ENCODE data around the gene LRRC8E. TPM values are rescaled to one million over a fixed set of nuclear protein-coding genes. Genes with fewer than 3 reads are reported as not detected.

Gene LRRC8E
- total and polyA plus RNA-seq, 8 donors: 0.58 to 12.5 (median 2.1) TPM; not detected in 1

- H3K4me1 ChIP-seq: peaks cover 46 to 71% (median 67%) of the 10 kb centered on the region in 4 donors
- H3K4me3 ChIP-seq: peak overlapping the region; percentile 49 to 61 (median 52)
- no peaks in the 10 kb centered on the region for H3K36me3 ChIP-seq
- H3K9me3 ChIP-seq: no peaks in the 10 kb centered on the region
- H3K27me3 ChIP-seq: peaks cover 8 to 80% (median 52%) of the 10 kb centered on the region in 3 donors
- peak overlapping the region; percentile 79 to 88 (median 82) for H3K27ac ChIP-seq
- intact Hi-C loops (cut with DNase I; ENCODE audit: low total_unique reads): no loop called here
- peak; percentile 68 to 88 for DNase-seq
- 8 to 35% (median 15%) methylated on average over 14 to 30 of the region's 30 CpGs for WGBS, 5 donors
- TF ChIP-seq EP300 (IDR thresholded peaks at IDR 0.05) (no peak), POLR2A (IDR thresholded peaks at IDR 0.05) (no peak), POLR2AphosphoS5 (IDR thresholded peaks at IDR 0.05) (no peak)
Measured at GRCh38 chr19:7869910-7870511, 18.3 kb upstream of the LRRC8E start.

GRCh38 chr19:7870571-7871436 is 17.5 kb upstream of the LRRC8E start:
- peak overlapping the region in 2 of 4 donors; percentile 28 to 35 for H3K4me3 ChIP-seq
- no peaks in the 10 kb centered on the region for H3K36me3 ChIP-seq
- intact Hi-C loops (cut with DNase I; ENCODE audit: low total_unique reads): no loop called here
- WGBS, 5 donors: 41 to 53% (median 45%) methylated on average over 11 of the region's 11 CpGs
- peaks cover 46 to 71% (median 65%) of the 10 kb centered on the region in 4 donors for H3K4me1 ChIP-seq
- H3K27ac ChIP-seq: peak overlapping the region in 4 of 5 donors; percentile 27 to 82 (median 66)
- peak; percentile 60 to 88 for DNase-seq
- peaks cover 8 to 81% (median 55%) of the 10 kb centered on the region in 3 donors for H3K27me3 ChIP-seq
- TF ChIP-seq POLR2AphosphoS5 (IDR thresholded peaks at IDR 0.05): no peak
- no peak for TF ChIP-seq POLR2A (IDR thresholded peaks at IDR 0.05)
- no peak for TF ChIP-seq CTCF (IDR thresholded peaks at IDR 0.05)
- no peak for TF ChIP-seq EP300 (IDR thresholded peaks at IDR 0.05)
- H3K9me3 ChIP-seq: no peaks in the 10 kb centered on the region

- H3K27me3 ChIP-seq: peaks cover 8 to 83% (median 47%) of the 10 kb centered on the region in 3 donors
- no peaks in the 10 kb centered on the region for H3K9me3 ChIP-seq
- 4 to 6% (median 5%) methylated on average over 32 to 33 of the region's 33 CpGs for WGBS, 5 donors
- peak overlapping the region; percentile 17 to 35 (median 23) for H3K4me3 ChIP-seq
- intact Hi-C loops (cut with DNase I; ENCODE audit: low total_unique reads): no loop called here
- TF ChIP-seq POLR2A (IDR thresholded peaks at IDR 0.05): no peak
- no peak for TF ChIP-seq CTCF (IDR thresholded peaks at IDR 0.05)
- no peak for TF ChIP-seq EP300 (IDR thresholded peaks at IDR 0.05)
- TF ChIP-seq POLR2AphosphoS5 (IDR thresholded peaks at IDR 0.05): no peak
- peaks cover 46 to 71% (median 65%) of the 10 kb centered on the region in 4 donors for H3K4me1 ChIP-seq
- no peaks in the 10 kb centered on the region for H3K36me3 ChIP-seq
- peak overlapping the region; percentile 27 to 75 (median 57) for H3K27ac ChIP-seq
- peak; percentile 96 to 97 for DNase-seq
Measured at GRCh38 chr19:7871437-7872305, 16.6 kb upstream of the LRRC8E start.

GRCh38 chr19:7872306-7873204 is 15.8 kb upstream of the LRRC8E start:
- intact Hi-C loops (cut with DNase I; ENCODE audit: low total_unique reads): no loop called here

More at GRCh38 chr19:7872306-7873204, 15.8 kb upstream of the LRRC8E start:
- Histone ChIP-seq H3K4me1 (peaks cover 46 to 71% (median 65%) of the 10 kb centered on the region in 4 donors), H3K36me3 (no peaks in the 10 kb centered on the region), H3K27ac (peak overlapping the region in 2 of 5 donors; percentile 27 to 54), H3K9me3 (no peaks in the 10 kb centered on the region), H3K27me3 (peaks cover 8 to 75% (median 39%) of the 10 kb centered on the region in 3 donors), H3K4me3 (peak overlapping the region in 3 of 4 donors; percentile 18 to 35 (median 28))
- 51 to 69% (median 61%) methylated on average over 27 to 47 of the region's 47 CpGs for WGBS, 5 donors
- DNase-seq: no peak
- TF ChIP-seq CTCF (IDR thresholded peaks at IDR 0.05) (no peak), EP300 (IDR thresholded peaks at IDR 0.05) (no peak), POLR2A (IDR thresholded peaks at IDR 0.05) (no peak), POLR2AphosphoS5 (IDR thresholded peaks at IDR 0.05) (no peak)

Data from stomach (tissue), 9 donors.